ENCODE measurements around the gene SLC25A40. TPM values are rescaled to one million over a fixed set of nuclear protein-coding genes. Genes with fewer than 3 reads are reported as not detected.
"Not testable (repeated sequence)": the region's sequence is repeated elsewhere in the genome, so short reads cannot be mapped to it uniquely, and the experiment has no call there.

The SLC25A40 gene
- total RNA-seq, 1 donor from 2014 or later, result 27.7 TPM

DNA sequence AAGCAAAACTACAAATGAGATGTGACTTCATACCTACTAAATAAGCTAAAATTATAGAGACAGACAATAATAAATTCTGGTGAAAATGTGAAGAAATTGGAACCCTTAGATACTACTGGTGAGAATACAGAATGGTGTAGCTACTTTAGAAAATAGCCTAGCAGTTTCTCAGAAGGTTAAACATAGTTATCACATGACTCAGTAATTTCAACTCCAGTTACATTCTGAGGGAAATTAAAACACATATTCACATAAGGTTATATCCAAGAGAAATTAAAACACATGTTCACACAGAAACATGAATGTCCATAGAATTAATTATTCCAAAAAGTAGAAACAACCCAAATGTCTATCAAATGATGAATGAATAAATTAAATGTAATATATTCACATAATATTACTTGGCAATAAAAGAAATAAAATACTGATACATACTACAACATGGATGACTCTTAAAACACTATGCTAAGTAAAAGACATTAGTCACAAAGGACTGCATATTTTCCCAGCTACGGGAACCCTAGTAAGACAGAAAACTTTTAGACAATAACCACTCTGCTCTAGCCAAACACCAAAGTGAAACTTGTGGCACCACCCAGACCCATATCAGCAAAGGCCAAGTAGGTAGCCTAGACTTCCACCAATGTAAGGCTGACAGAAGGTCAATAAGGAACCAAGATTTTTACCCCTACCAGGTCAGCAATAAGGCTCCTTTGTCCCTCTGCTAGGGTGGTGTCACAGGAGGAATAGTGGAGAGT, 25.1 kb downstream of the SLC25A40 start:
- TF ChIP-seq, protein P1, sequence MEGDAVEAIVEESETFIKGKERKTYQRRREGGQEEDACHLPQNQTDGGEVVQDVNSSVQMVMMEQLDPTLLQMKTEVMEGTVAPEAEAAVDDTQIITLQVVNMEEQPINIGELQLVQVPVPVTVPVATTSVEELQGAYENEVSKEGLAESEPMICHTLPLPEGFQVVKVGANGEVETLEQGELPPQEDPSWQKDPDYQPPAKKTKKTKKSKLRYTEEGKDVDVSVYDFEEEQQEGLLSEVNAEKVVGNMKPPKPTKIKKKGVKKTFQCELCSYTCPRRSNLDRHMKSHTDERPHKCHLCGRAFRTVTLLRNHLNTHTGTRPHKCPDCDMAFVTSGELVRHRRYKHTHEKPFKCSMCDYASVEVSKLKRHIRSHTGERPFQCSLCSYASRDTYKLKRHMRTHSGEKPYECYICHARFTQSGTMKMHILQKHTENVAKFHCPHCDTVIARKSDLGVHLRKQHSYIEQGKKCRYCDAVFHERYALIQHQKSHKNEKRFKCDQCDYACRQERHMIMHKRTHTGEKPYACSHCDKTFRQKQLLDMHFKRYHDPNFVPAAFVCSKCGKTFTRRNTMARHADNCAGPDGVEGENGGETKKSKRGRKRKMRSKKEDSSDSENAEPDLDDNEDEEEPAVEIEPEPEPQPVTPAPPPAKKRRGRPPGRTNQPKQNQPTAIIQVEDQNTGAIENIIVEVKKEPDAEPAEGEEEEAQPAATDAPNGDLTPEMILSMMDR (IDR thresholded peaks at IDR 0.05; ENCODE audit: unreplicated experiment), result no peak
- Mint-ChIP-seq H3K36me3 (ENCODE audit: low read depth, unreplicated experiment) (no peaks in the 10 kb centered on the region), H3K27me3 (ENCODE audit: unreplicated experiment) (no peaks in the 10 kb centered on the region), H3K9me3 (ENCODE audit: unreplicated experiment) (no peaks in the 10 kb centered on the region), H3K4me1 (ENCODE audit: unreplicated experiment) (no peaks in the 10 kb centered on the region), H3K4me3 (ENCODE audit: unreplicated experiment) (no peak overlapping the region), H3K27ac (ENCODE audit: unreplicated experiment) (no peak overlapping the region)
- no peak for DNase-seq (ENCODE audit: low spot score)

DNA sequence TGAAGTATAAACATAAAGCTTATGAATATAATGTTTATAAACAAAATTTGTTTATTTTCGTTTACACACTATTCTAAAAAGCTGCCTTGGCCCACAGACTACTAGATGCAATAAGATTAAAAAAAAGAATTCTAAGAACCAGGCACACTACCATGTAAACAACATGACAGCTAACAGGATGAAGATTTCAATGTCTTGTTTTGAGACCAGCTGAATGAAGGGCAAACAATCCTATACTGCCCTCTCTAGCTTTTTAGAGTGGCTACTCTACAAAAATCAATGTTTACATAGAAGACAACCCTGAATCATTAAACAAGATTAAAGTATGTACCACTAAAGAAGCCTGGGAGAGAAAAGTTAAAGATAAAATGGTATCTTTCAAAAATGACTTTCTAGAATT, 38.6 kb downstream of the SLC25A40 start:
- Mint-ChIP-seq H3K27me3 (ENCODE audit: unreplicated experiment) (no peaks in the 10 kb centered on the region), H3K4me1 (ENCODE audit: unreplicated experiment) (no peaks in the 10 kb centered on the region), H3K27ac (ENCODE audit: unreplicated experiment) (no peak overlapping the region), H3K4me3 (ENCODE audit: unreplicated experiment) (no peak overlapping the region), H3K36me3 (ENCODE audit: low read depth, unreplicated experiment) (no peaks in the 10 kb centered on the region), H3K9me3 (ENCODE audit: unreplicated experiment) (no peaks in the 10 kb centered on the region)
- no peak for DNase-seq (ENCODE audit: low spot score)
- TF ChIP-seq, protein P1 (IDR thresholded peaks at IDR 0.05; ENCODE audit: unreplicated experiment), result no peak

DNA sequence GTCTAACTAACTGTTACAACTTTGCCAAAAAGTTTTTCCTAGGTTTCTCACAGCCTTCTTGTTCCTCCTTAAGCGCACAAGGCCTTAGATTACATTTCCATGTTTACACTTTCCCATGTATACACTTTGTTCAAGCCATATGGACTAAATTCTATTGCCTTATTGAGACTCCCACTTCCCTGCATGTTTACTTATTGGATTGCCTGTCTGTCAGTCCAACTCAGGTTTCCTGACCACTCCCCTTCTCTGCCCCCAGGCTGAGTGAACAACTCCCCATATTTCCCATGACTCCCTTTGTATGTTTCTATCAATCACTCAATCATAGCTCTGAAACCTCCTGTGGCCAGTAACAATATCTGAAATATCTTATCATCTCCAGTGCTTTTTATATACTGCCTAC, 43.0 kb downstream of the SLC25A40 start:
- TF ChIP-seq, protein P1 (IDR thresholded peaks at IDR 0.05; ENCODE audit: unreplicated experiment), result no peak
- H3K27me3 Mint-ChIP-seq (ENCODE audit: unreplicated experiment), result no peaks in the 10 kb centered on the region
- no peaks in the 10 kb centered on the region for H3K36me3 Mint-ChIP-seq (ENCODE audit: low read depth, unreplicated experiment)
- no peak for DNase-seq (ENCODE audit: low spot score)
- H3K27ac Mint-ChIP-seq (ENCODE audit: unreplicated experiment), result no peak overlapping the region
- H3K4me3 Mint-ChIP-seq (ENCODE audit: unreplicated experiment), result no peak overlapping the region
- no peaks in the 10 kb centered on the region for H3K9me3 Mint-ChIP-seq (ENCODE audit: unreplicated experiment)
- H3K4me1 Mint-ChIP-seq (ENCODE audit: unreplicated experiment), result no peaks in the 10 kb centered on the region

DNA sequence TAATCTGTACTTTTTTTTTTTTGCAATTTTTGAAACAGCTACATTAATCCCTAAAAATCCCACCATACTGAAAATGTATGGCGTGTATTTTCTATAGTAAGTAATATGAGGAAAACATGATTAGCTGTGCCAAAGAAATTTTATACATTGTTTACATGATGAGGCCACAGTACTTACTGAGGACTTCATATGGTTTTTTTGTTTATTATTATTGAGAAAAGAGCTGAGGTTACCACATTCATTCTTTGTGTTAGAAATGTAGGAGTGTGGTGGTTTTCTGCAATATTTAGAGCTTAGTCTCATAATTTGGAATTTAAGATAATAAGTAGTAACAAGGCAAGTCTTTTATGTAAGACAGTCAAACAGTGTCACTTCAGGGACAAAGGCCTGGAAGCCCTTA, 45.1 kb downstream of the SLC25A40 start:
- H3K9me3 Mint-ChIP-seq (ENCODE audit: unreplicated experiment), result no peaks in the 10 kb centered on the region
- H3K36me3 Mint-ChIP-seq (ENCODE audit: low read depth, unreplicated experiment), result no peaks in the 10 kb centered on the region
- no peaks in the 10 kb centered on the region for H3K4me1 Mint-ChIP-seq (ENCODE audit: unreplicated experiment)
- no peak for DNase-seq (ENCODE audit: low spot score)
- H3K27me3 Mint-ChIP-seq (ENCODE audit: unreplicated experiment), result no peaks in the 10 kb centered on the region
- no peak overlapping the region for H3K27ac Mint-ChIP-seq (ENCODE audit: unreplicated experiment)
- no peak overlapping the region for H3K4me3 Mint-ChIP-seq (ENCODE audit: unreplicated experiment)
- TF ChIP-seq, protein P1 (IDR thresholded peaks at IDR 0.05; ENCODE audit: unreplicated experiment), result no peak

DNA sequence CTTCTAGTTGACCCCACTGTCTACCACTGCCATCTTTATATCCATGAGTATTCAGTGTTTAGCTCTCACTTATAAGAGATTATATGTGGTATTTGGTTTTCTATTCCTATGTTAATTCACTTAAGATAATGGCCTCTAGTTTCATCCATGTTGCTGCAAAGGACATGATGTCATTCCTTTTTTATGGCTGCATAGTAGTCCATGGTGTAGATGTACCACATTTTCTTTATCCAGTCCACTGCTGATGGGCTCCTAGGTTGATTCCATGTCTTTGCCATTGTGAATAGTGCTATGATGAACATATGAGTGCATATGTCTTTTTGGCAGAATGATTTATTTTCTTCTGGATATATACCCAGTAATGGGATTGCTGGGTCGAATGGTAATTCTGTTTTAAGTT, 47.8 kb downstream of the SLC25A40 start:
- H3K36me3 Mint-ChIP-seq (ENCODE audit: low read depth, unreplicated experiment); DNase-seq (ENCODE audit: low spot score); H3K27ac Mint-ChIP-seq (ENCODE audit: unreplicated experiment); H3K4me3 Mint-ChIP-seq (ENCODE audit: unreplicated experiment); H3K4me1 Mint-ChIP-seq (ENCODE audit: unreplicated experiment); H3K27me3 Mint-ChIP-seq (ENCODE audit: unreplicated experiment); H3K9me3 Mint-ChIP-seq (ENCODE audit: unreplicated experiment): not testable (repeated sequence)

DNA sequence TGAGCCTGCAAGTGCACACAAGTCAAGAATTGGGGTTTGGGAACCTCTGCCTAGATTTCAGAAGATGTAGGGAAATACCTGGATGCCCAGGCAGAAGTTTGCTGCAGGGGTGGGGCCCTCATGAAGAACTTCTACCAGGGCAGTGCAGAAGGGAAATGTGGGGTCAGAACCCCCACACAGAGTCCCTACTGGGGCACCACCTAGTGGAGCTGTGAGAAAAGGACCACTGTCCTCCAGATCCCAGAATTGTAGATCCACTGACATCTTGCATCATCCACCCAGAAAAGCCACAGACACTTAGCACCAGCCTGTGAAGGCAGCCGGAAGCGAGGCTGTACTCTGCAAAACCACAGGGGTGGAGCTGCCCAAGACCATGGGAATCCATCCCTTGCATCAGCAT, 50.8 kb downstream of the SLC25A40 start:
- H3K4me1 Mint-ChIP-seq (ENCODE audit: unreplicated experiment); H3K36me3 Mint-ChIP-seq (ENCODE audit: low read depth, unreplicated experiment); H3K27me3 Mint-ChIP-seq (ENCODE audit: unreplicated experiment); H3K4me3 Mint-ChIP-seq (ENCODE audit: unreplicated experiment); H3K27ac Mint-ChIP-seq (ENCODE audit: unreplicated experiment); DNase-seq (ENCODE audit: low spot score); H3K9me3 Mint-ChIP-seq (ENCODE audit: unreplicated experiment): not testable (repeated sequence)

DNA sequence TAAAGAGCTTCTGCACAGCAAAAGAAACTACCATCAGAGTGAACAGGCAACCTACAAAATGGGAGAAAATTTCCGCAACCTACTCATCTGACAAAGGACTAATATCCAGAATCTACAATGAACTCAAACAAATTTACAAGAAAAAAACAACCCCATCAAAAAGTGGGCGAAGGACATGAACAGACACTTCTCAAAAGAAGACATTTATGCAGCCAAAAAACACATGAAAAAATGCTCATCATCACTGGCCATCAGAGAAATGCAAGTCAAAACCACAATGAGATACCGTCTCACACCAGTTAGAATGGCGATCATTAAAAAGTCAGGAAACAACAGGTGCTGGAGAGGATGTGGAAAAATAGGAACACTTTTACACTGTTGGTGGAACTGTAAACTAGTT, 54.1 kb downstream of the SLC25A40 start:
- not testable (repeated sequence) for H3K36me3 Mint-ChIP-seq (ENCODE audit: low read depth, unreplicated experiment); H3K27me3 Mint-ChIP-seq (ENCODE audit: unreplicated experiment); H3K4me1 Mint-ChIP-seq (ENCODE audit: unreplicated experiment); H3K9me3 Mint-ChIP-seq (ENCODE audit: unreplicated experiment); H3K4me3 Mint-ChIP-seq (ENCODE audit: unreplicated experiment); DNase-seq (ENCODE audit: low spot score); H3K27ac Mint-ChIP-seq (ENCODE audit: unreplicated experiment)
